ENCODE measurements around the gene GAL3ST2. TPM values are rescaled to one million over a fixed set of nuclear protein-coding genes. Genes with fewer than 3 reads are reported as not detected.
"Not testable (repeated sequence)": the region's sequence is repeated elsewhere in the genome, so short reads cannot be mapped to it uniquely, and the experiment has no call there.

Gene GAL3ST2
- total RNA-seq, 2 experiments from 2014 or later: 0.21 to 0.25 TPM

DNA sequence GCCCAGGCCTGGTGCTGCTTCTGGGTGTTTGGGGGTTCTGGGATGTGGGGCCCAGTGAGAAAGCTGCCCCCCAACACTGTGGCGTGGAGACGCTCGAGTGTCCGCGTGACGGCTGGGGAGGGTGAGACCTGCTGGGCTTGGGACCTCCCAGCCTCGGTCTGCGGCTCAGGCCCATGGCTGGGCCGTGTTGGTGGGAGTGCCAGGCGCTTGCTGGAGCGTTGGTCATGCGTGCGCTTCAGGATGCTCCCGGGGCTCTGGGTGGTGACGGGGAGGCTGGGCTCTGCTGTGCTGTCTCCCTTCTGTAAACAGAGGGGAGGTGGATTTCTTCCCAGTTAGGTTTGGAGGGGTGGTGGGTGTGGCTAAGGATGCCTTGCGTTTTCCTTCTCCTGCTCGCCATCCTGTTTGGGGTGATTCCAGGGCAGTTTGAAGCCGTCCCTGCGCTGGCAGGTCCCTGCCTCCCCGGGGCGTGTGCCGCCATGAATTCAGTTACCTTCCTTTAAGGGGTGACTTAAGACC lies 606 bp downstream of the GAL3ST2 start:
- ChIA-PET POLR2A (no interaction called here), CTCF (interaction anchor here (1.1 kb wide), 1 partner anchor 10 kb away, joined by 3 read pairs; no protein-coding TSS in a partner anchor)

DNA sequence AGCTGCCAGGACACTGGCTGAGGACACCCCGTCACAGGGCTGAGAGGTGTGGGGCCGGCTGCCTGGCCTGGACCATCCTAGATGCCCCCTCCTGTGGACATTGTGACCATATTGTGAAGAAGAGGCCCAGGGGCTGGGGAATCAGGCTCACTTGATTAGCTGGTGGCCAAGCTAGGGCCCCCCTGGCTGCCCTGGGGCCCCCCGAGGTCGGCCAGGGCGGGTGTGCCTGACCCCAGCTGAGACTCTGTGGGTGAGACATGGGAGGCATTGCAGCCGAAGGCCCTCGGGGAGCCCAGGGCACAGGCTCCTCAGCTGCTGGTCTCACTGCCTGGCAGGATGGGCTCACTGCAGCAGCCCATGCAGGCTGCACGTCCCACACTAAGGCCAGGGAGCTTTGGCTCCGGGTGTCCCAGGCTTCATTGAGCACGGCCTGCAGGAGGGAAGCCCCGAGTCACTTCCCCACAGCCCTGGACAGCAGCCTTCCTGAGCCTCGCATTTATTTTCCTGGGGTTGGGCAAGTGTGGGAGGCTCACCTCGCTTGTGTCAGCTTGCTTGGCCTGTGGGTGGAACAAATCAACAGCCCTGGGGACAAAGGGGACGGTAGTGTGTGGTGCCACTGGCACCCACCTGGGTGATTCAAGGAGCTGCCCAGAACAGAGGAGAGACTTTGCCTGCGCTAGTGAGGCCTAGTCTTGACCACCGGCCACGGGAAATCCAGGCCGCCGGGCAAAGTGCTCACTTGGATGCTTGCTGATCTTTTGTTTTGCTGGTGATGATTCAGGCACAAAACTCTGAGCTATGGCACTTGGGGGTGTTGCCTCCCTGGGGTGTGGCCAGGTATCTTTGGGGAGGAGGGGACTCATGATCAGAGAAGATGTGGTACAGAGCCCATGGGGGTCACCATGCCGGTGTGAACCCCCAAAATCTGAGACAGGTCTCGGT lies 1.3 kb downstream of the GAL3ST2 start:
- ChIA-PET POLR2A (no interaction called here), CTCF (interaction anchor here (0.6 to 1.1 kb wide), 2 partner anchors 9 to 61 kb away, joined by 3 read pairs; no protein-coding TSS in a partner anchor)

DNA sequence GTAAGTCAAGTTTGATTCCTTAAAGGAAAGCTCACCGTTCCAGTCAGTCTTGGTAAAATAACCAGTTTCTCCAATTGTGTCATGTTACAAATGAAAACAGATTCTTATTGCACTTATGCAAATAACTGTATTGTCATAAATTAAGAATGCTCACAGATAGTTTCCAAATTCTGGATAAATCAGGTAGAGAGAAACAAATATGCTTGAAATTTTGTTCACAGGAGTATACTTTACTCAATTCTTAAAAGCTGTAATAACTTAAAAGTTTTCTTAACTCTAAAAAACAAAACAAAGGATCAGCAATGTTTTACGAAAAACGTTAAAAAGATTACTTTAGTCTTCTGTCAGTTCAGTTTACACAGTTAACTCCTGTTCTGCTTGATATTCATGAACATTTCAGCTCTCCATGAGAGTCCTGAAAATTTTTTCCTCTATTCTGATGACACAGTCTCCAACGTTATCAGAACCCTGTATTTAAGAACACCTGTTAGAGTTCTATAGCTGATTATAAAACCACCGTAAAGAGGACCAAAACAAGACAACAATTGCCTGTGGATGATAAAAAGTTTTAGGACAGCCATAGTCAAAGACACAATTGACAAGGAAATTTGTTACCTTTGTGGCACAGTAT lies 4.4 kb downstream of the GAL3ST2 start:
- ChIA-PET CTCF (no interaction called here), POLR2A (interaction anchor here (0.6 kb wide), 1 partner anchor 64 kb away, joined by 6 read pairs; no protein-coding TSS in a partner anchor)

DNA sequence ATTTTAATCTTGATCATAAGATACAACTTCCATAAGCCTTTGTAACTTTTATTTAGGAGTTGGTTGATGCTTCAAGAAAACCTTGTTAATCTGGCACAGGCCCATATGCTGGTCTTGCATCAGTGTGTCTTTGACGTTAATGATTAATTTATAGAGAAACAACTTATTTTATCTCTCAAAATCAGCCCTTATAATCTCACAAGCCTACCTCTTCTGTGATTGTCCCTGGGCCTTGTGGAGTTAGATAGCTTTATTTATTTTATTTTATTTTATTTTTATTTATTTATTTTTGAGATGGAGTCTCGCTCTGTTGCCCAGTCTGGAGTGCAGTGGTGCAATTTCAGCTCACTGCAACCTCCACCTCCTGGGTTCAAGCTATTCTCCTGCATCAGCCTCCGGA lies 5.4 kb downstream of the GAL3ST2 start:
- POLR2A ChIA-PET: not testable (repeated sequence)

DNA sequence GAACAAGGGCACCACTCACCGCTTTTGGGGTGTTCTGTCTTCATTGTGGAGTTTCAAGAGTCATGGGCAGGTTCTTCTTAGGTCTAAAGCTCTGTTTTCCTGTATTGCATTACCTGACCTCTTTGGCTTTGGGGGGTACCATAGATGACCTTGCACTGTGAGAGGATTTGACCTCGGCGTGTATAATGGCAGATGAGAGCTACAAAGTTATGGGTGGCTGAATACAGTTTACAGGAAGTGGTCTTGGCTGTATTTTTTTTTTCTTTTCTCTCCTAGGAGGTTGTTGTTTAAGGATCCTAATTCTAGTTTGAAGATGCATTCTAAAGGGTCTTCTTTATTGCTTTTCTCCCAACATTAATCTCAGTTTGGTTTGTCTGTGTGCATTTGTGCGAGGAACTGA lies 11.5 kb downstream of the GAL3ST2 start:
- ChIA-PET POLR2A (interaction anchor here (0.9 to 2.0 kb wide), 2 partner anchors 25 to 71 kb away, joined by 3 to 17 read pairs; no protein-coding TSS in a partner anchor), CTCF (interaction anchor here (0.6 to 1.3 kb wide), 4 partner anchors 15 to 78 kb away, joined by 3 to 4 read pairs (median 3); no protein-coding TSS in a partner anchor)

More for the DNA sequence above, 5.4 kb downstream of the GAL3ST2 start:
- CTCF ChIA-PET: interaction anchor here (1.6 kb wide), 1 partner anchor 86 kb away, joined by 4 read pairs; no protein-coding TSS in a partner anchor

DNA sequence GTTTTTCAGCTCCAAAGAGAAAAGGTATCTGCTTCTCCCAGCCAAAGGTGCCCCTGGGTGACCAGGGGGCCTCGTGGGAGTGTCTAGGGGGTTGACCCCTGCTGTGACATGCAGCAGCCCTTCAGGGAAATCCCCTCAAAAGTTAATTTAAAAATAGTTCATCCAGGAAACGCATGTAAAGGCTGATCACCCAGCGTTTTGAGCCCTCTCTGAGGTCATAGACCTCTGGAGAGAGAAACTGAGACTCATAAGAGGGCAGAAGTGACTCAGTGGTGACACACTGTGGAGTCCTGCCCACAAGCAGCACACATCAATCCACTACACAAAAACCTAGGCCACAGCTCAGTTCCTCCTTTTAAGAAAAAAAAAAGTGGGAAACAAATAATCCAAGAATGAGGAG lies 11.9 kb downstream of the GAL3ST2 start:
- POLR2A ChIA-PET: interaction anchor here (0.9 to 2.0 kb wide), 2 partner anchors 25 to 71 kb away, joined by 3 to 17 read pairs; no protein-coding TSS in a partner anchor
- CTCF ChIA-PET: interaction anchor here (0.6 to 1.5 kb wide), 5 partner anchors 15 to 87 kb away, joined by 3 to 4 read pairs (median 3); partner anchors contain the start of gene ING5

DNA sequence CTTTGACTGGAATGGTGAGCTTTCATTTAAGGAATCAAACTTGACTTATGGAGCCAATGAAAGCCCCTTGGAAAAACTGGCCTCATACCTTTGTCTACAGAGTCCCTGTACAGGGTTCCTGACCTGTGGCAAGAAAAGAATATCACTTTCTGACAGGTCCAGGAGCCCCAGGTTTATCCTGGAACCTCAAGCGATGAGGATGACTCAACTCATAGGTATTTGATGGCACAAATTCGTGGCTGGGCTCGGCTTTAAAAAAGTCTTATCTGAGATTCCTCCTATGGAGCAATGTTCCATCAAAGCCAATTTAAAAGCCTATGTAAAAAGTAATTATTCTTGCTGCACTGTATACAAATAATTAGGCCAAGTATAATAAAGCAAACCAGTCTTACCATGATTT lies 14.8 kb downstream of the GAL3ST2 start:
- CTCF ChIA-PET: not testable (repeated sequence)
- POLR2A ChIA-PET: interaction anchor here (0.6 kb wide), 1 partner anchor 305 kb away, joined by 5 read pairs; no protein-coding TSS in a partner anchor

DNA sequence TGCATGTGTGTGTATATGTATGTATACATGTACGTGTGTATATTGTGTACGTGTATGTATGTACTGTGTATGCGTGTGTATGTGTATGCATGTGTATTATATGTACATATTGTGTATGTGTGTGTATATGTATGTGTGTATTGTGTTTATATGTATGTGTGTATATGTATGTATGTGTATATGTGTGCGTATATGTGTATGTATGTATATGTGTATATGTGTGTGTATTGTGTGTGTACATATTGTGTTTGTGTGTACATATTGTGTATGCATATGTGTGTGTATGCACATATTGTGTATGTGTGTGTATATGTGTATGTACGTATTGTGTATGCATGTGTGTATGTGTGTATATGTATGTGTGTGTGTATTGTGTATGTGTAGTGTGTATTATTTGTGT lies 16.8 kb downstream of the GAL3ST2 start:
- POLR2A ChIA-PET: no interaction called here
- CTCF ChIA-PET: no interaction called here

DNA sequence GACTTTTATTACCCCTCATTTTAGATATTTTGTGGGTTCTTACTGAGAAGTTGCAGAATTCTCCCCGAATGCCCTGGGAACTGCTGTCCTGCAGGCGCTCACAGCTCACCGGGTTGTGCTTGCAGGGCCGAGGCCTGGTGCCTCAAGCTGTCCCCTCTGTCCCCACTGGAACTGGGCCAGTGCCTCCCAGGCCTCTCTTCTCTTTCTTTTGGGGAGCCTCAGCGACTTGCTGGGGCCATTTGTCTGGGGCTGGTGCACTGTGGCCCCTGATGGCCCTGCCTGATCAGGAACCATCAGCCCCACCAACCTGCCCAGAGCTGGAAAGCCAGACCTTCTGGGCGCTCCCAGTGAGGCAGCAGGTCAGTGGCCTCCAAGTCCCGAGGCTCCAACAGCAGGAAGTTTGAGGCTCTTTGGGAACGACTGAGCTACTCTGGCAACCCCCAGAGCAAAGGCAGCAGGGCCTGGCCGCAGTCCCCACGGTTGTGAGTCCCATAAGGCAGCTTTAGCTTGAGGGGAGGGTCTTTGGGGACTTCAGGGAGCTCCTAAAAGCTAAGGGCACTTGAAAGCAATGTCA lies 17.7 kb downstream of the GAL3ST2 start:
- CTCF ChIA-PET: no interaction called here
- POLR2A ChIA-PET: no interaction called here

DNA sequence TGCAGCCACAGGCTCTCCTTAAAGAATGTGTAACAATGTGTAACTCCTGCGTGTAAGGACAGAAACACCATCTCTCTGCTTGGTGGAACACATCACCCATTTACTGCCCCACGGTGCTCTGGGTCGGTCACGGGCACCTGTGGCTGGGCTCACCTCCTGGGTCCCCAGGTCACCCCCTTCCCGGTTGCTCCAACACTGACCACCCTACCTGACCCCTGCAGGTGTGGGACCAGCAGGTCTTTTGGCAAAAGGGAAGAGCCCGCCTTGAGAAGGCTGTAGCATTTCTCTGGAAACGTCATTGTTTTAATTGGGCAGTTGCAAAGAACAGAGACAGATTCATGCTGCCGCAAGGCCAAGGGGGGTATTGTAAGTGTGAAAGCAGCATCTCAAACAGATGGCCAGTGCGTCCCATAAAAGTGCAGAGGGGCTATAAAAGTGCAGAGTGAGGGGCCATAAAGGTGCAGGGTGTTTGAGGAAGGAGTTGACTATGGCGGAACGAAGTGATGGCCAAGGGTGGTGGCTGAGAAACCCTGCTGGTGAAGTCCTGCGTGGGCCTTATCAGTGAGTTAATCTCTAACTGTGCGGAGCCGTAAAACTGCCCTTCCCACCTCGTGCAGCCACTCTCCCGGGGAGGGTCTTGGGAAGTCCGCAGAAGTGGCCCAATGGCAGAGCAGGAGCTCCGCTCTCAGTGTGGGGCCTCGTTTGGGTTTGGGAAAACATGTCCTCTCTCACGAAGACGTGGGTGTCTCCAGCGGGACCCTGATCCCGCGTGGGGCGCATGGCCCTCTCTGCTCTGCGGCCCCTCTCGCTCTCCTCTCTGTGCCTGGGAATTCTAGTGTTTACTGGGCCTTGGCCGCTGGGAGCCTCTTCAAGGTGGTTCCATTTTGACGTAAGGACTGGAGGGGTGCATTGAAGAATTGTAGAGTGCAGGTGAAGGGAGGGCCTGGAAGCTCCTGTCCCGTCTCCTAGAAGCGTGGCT lies 18.7 kb downstream of the GAL3ST2 start:
- ChIA-PET CTCF (interaction anchor here (1.4 kb wide), 1 partner anchor 30 kb away, joined by 3 read pairs; no protein-coding TSS in a partner anchor), POLR2A (no interaction called here)

DNA sequence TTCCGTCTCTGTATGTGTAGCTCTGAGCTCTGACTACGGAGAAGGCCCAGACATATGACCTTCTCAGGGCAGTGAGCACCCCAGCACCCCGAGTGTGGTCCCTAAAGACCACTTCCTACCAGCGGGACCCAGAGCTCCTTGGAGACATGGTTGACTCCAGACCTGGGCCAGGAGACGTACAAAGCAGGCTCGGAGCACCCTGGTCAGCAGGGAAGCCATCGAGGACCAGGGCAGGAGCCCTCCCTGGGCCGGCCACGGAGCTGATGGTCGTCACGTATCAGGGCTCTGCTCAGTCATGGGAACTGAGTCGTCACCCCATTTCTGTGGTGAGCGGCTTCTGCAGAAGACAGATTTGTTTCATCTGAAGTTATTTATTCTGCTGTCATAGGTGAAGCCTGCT lies 19.6 kb downstream of the GAL3ST2 start:
- POLR2A ChIA-PET: no interaction called here
- CTCF ChIA-PET: interaction anchor here (1.4 kb wide), 1 partner anchor 31 kb away, joined by 3 read pairs; no protein-coding TSS in a partner anchor

DNA sequence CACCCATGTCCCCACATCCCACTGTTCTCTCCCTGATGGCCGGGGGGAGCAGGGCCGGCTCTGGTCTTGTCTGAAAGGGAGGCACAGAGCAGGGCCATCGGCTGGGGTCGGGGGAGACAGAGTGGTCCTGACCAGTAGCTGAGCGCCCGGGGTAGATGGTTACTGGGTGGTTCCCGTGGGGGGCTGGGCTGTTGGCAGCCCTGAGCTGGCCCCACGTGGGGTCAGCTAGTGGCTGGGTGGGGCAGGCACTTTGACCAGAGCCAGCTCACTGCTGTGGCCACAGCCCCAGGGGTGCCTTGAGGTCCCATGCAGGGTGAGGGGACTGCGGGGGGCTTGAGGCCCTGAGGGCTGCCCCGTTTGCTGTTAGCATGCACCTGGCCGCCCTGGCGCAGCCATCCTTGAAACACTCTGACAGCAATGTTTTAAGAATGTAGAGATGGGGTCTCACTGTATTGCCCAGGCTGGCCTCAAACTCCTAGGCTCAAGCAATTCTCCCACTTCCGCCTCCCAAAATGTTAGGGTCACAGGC lies 20.1 kb downstream of the GAL3ST2 start:
- POLR2A ChIA-PET: no interaction called here

DNA sequence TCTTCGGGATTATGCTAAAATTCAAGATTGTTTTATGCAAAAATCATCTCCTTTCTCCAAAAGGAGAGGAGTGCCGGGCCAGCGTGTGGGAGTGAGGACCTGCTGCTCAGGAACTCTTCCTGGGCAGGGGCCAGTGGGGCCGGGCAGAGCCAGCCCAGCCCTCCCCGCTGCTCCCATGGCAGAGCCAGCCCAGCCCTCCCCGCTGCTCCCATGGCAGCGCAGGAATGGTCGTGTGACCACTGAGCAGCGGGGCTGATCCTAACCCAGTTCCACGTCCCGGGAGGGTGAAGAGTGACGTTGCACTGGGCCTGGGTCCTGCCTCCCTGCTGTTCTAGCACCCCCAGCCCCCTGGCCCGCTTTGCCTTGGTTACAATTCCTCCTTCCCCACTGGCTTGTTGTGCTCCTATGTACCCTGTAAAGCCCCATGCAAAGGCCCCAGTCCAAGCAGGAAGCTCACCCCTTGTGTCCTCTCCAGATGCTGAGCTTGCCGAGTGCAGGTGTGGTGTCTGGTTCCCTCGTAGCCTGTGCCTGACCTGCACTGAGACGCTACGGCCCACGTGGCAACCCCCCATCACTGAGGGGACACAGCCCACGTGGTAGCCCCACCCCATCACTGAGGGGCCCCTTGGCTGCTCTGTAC lies 20.9 kb downstream of the GAL3ST2 start:
- CTCF ChIA-PET: no interaction called here

More for the DNA sequence above, 20.1 kb downstream of the GAL3ST2 start:
- CTCF ChIA-PET: interaction anchor here (1.4 kb wide), 1 partner anchor 32 kb away, joined by 3 read pairs; no protein-coding TSS in a partner anchor

DNA sequence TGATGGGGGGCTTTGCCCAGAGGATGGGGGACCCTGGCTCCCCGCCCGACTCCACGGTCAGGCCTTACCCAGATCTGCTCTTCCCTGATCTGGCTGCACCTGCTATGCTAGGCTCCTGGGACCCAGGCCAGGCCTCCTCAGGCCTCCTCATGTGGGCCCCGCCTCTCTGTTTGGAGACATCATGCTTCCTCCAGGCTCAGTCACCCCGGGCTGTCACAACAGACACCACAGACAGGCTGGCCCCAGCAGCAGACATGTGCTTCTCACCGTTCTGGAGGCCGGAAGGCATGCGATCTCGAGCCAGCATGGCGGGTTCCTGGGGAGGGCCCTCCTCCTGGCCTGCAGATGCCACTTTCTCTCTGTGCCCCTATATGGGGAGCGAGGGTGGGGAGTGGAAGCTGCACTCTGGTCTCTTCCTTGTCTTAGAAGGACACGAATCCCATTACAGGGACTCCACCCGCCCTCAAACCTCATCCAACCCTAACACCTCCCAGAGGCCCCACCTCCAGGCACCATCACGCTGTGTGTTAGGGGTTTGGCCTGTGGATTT lies 21.5 kb downstream of the GAL3ST2 start:
- ChIA-PET CTCF (no interaction called here), POLR2A (no interaction called here)

More for the DNA sequence above, 20.9 kb downstream of the GAL3ST2 start:
- POLR2A ChIA-PET: no interaction called here

DNA sequence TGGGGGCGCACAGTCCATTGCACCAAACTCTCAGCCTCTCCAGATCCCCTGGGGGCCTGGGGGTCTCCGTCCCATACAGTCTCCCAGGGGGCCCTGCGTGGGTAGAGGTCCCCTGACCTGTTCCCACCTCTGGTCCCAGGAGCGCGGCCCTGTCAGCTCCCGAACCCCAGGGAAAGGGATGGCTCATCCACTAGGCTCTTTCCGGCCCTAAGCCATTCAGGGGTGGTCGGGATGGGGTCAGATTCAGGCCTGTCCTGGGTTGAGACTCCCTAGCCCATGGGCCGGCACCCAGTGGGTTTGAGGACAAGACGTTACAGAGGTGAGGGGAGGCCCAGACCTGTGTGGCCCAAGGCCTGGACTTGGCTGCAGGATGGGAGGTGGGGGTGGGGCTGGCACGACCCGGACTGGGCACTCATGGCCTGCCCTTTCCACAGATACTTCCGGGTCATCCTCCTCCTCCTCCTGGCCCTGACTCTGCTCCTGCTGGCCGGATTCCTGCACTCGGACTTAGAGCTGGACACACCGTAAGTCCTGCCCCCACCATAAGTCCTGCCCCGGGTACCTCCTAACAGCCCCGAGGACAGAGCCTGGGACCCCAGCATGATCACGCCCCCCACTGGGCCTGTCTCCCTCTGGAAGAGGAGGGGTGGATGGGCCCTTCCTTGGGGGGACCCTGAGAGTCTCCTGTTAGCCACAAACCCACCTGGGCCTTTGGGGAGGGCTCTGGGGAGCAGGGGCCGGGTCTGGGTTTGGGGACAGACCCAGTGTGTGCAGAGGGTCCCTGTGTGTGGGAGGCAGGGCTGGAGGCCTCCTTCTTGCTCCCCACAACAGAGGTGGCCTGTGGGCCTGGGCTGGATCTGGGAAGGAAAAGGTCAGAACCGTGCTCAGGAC lies 22.3 kb downstream of the GAL3ST2 start:
- ChIA-PET CTCF (no interaction called here), POLR2A (no interaction called here)

DNA sequence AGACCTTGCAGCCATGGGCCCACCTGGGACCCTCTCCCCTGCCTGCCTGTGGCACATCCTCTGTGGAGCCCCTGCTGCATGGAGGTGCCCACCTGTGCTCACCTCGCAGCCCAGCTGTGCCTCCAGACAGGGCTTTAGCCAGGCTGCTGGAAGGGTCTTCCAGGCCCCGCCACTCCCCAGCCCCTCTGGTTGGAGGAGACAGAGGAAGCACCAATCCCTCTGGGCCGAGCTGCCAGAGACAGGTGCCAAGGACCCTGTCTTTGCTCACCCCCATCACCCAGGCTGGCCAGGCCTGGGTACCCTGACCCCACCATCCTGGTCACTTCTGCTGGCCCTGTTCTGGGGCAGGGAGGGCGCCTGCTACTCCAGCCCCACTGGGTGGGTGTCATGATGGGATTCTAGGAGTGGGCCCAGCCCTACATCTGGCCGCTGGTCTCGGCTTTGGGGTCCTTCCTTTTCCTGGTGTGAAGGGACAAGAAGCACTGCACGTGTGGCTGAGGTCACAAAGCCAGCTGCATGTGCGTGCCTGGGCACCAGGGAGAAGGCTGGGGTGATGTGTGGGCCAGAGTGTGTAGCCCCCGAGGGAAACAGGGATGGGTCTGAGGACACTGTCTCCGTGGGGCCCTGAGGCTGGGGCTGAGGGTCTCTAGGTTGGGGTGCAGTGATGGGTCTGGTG lies 23.0 kb downstream of the GAL3ST2 start:
- ChIA-PET POLR2A (no interaction called here), CTCF (no interaction called here)

Data from activated CD8-positive, alpha-beta memory T cell treated with anti-CD3 and anti-CD28 coated beads for 36 hours (primary cell).